DND-41 (cell line): ENCODE measurements around the gene L3MBTL1.

ENCODE experiments used
- ATAC-seq: fragments of 200-7000 bp; cut with Tn5 transposase; 3 replicates; pipeline ENCODE4 v1.9.1; 2021; ENCODE audit warnings: low read depth; ENCODE audit not compliant: insufficient read depth
- DNase-seq: peaks from one replicate; pipeline ENCODE4 v3.0.0-alpha.2; 2020
- H2AFZ ChIP-seq: 2 replicates; pipeline ENCODE4 v1.6.0; 2012; ENCODE audit warnings: low read depth, low read length
- H3K27ac ChIP-seq: 2 replicates; pipeline ENCODE4 v1.5.1; 2012; ENCODE audit warnings: low read length, inconsistent platforms
- H3K27me3 ChIP-seq: fragments of 200-600 bp; sonication (generic); 2 replicates; pipeline ENCODE4 v1.6.0; 2012; ENCODE audit warnings: low read length, mild to moderate bottlenecking, inconsistent platforms; ENCODE audit not compliant: insufficient read depth, poor library complexity
- H3K36me3 ChIP-seq: 2 replicates; pipeline ENCODE4 v1.5.1; 2012; ENCODE audit warnings: low read length, inconsistent platforms; ENCODE audit not compliant: insufficient read depth
- H3K4me1 ChIP-seq: 2 replicates; pipeline ENCODE4 v1.5.1; 2012; ENCODE audit warnings: mild to moderate bottlenecking, low read length; ENCODE audit not compliant: insufficient read depth
- H3K4me2 ChIP-seq: 2 replicates; pipeline ENCODE4 v1.6.0; 2012; ENCODE audit warnings: mild to moderate bottlenecking, moderate library complexity, low read length, inconsistent platforms; ENCODE audit not compliant: insufficient read depth
- H3K4me3 ChIP-seq, 2 experiments: fragments of 200-600 bp in 1 of 2; shearing (Covaris generic) in 1 of 2; 2 replicates each; pipeline ENCODE4 v1.5.1; 2012 to 2016; ENCODE audit warnings: inconsistent platforms in 2 of 2, low read length in 2 of 2, mild to moderate bottlenecking in 2 of 2, low read depth in 1 of 2, moderate library complexity in 1 of 2
- H3K79me2 ChIP-seq: 2 replicates; pipeline ENCODE4 v1.6.0; 2012; ENCODE audit warnings: low read length, inconsistent platforms; ENCODE audit not compliant: insufficient read depth
- H3K9ac ChIP-seq: 2 replicates; pipeline ENCODE4 v1.6.0; 2012; ENCODE audit warnings: low read depth, mild to moderate bottlenecking, inconsistent platforms, low read length, moderate library complexity
- H3K9me3 ChIP-seq: 2 replicates; pipeline ENCODE4 v1.5.1; 2012; ENCODE audit warnings: low read length, moderate library complexity, mild to moderate bottlenecking, inconsistent platforms; ENCODE audit not compliant: insufficient read depth, severe bottlenecking
- H4K20me1 ChIP-seq: 2 replicates; pipeline ENCODE4 v1.6.0; 2012; ENCODE audit warnings: low read length; ENCODE audit not compliant: insufficient read depth
- EZH2 ChIP-seq: IDR thresholded peaks from 3 replicates; pipeline ENCODE4 v1.6.1; 2012; ENCODE audit warnings: borderline replicate concordance, low read depth, mild to moderate bottlenecking, moderate library complexity, low read length, inconsistent platforms; ENCODE audit not compliant: severe bottlenecking
- TF ChIP-seq, protein P1 (sequence below): IDR thresholded peaks from 2 replicates; pipeline ENCODE4 v1.5.1; 2012; ENCODE audit warnings: borderline replicate concordance, low read length, moderate library complexity, mild to moderate bottlenecking; ENCODE audit not compliant: poor library complexity, severe bottlenecking; ENCODE audit errors: extremely low read depth

The L3MBTL1 gene

DNA sequence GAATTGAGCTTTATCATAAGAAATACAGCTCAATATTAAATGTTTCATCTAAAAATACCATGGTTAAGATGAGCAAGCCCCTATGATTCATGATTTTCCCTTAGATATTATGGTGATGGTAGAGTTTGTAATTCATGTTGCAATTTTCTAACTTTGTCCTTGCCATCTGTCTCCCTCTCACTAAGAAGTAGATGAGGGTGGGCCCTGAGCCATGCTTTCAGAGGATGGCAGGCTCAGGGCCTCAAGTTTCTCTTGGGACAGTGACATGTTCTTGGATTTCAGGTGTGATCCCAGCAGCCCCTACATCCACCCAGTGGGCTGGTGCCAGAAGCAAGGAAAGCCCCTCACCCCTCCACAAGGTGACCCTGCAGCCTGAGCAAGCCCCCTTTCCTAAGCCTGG is 25.6 kb downstream of the L3MBTL1 start:
- no peak overlapping the region for H3K4me2 ChIP-seq

DNA sequence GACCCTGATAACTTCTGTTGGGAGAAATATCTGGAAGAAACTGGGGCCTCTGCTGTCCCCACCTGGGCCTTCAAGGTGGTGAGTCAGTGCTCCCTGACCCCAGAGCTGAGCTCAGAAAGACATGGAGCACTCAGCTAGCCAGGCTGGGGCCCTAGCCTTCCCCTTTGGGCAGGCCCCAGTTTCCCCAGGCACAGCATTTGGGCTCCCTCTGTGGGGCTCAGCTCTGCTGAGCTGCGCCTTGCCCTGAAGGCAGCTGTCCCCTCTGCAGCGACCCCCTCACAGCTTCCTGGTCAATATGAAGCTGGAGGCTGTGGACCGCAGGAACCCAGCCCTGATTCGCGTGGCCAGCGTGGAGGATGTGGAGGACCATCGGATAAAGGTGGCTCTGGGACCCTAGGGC is 26.5 kb downstream of the L3MBTL1 start:
- no peaks in the 10 kb centered on the region for H3K79me2 ChIP-seq

More for the DNA sequence above, 25.6 kb downstream of the L3MBTL1 start:
- ATAC-seq (no peak), DNase-seq (no peak)
- no peaks in the 10 kb centered on the region for H3K9me3 ChIP-seq
- H2AFZ ChIP-seq = no peak overlapping the region
- no peaks in the 10 kb centered on the region for H3K4me1 ChIP-seq
- H4K20me1 ChIP-seq = peaks cover 2% of the 10 kb centered on the region; the same call in 1 of the 2 replicates
- H3K36me3 ChIP-seq = no peaks in the 10 kb centered on the region; the same call in 1 of the 2 replicates
- H3K27ac ChIP-seq = no peak overlapping the region
- H3K9ac ChIP-seq = no peak overlapping the region
- TF ChIP-seq, protein P1, sequence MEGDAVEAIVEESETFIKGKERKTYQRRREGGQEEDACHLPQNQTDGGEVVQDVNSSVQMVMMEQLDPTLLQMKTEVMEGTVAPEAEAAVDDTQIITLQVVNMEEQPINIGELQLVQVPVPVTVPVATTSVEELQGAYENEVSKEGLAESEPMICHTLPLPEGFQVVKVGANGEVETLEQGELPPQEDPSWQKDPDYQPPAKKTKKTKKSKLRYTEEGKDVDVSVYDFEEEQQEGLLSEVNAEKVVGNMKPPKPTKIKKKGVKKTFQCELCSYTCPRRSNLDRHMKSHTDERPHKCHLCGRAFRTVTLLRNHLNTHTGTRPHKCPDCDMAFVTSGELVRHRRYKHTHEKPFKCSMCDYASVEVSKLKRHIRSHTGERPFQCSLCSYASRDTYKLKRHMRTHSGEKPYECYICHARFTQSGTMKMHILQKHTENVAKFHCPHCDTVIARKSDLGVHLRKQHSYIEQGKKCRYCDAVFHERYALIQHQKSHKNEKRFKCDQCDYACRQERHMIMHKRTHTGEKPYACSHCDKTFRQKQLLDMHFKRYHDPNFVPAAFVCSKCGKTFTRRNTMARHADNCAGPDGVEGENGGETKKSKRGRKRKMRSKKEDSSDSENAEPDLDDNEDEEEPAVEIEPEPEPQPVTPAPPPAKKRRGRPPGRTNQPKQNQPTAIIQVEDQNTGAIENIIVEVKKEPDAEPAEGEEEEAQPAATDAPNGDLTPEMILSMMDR = no peak
- no peak for TF ChIP-seq EZH2
- no peak overlapping the region for H3K4me3 ChIP-seq
- H3K79me2 ChIP-seq = no peaks in the 10 kb centered on the region
- peaks cover 11% of the 10 kb centered on the region for H3K27me3 ChIP-seq

DNA sequence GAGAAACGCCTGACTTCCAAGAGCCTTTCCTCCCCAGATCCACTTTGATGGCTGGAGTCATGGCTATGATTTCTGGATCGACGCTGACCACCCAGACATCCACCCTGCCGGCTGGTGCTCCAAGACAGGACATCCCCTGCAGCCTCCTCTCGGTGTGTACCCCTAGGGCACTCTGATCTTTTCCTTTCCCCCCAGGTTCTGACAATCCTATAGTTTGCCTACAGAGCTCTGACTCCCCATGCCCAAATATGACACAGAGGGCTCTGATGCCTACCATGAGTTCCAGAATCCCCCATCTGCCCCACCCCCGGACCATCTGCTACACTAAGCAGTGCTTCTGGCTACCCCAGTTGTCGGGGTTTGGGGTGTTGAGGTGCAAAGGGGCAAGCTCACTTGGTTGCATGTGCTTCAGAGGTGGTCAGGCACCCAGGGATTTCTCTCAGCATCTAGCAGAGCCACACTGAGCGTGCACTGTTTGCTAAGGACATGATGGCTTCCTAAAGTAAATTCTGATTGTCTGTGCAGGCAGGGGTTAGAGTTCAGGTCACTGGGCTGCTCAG is 27.4 kb downstream of the L3MBTL1 start:
- H3K27me3 ChIP-seq = peaks cover 6% of the 10 kb centered on the region
- ATAC-seq = no peak

More for the DNA sequence above, 26.5 kb downstream of the L3MBTL1 start:
- H3K9ac ChIP-seq = no peak overlapping the region
- no peak overlapping the region for H3K4me2 ChIP-seq
- peaks cover 7% of the 10 kb centered on the region; the same call in 1 of the 2 replicates for H4K20me1 ChIP-seq
- ATAC-seq (no peak), DNase-seq (no peak)
- no peaks in the 10 kb centered on the region; the same call in 1 of the 2 replicates for H3K36me3 ChIP-seq
- TF ChIP-seq EZH2 = no peak
- TF ChIP-seq, protein P1 = no peak
- H3K9me3 ChIP-seq = no peaks in the 10 kb centered on the region
- H3K27me3 ChIP-seq = peaks cover 11% of the 10 kb centered on the region
- no peak overlapping the region for H3K4me3 ChIP-seq
- no peak overlapping the region for H2AFZ ChIP-seq
- no peak overlapping the region for H3K27ac ChIP-seq
- H3K4me1 ChIP-seq = no peaks in the 10 kb centered on the region

More for the DNA sequence above, 27.4 kb downstream of the L3MBTL1 start:
- no peaks in the 10 kb centered on the region for H3K9me3 ChIP-seq
- no peak overlapping the region for H3K9ac ChIP-seq
- no peak for DNase-seq
- H3K4me3 ChIP-seq = no peak overlapping the region
- no peaks in the 10 kb centered on the region; the same call in 1 of the 2 replicates for H3K36me3 ChIP-seq
- H3K27ac ChIP-seq = no peak overlapping the region
- H3K4me1 ChIP-seq = no peaks in the 10 kb centered on the region
- H4K20me1 ChIP-seq = peaks cover 13% of the 10 kb centered on the region
- no peak for TF ChIP-seq EZH2
- TF ChIP-seq, protein P1 = no peak
- no peaks in the 10 kb centered on the region for H3K79me2 ChIP-seq
- no peak overlapping the region for H2AFZ ChIP-seq
- no peak overlapping the region for H3K4me2 ChIP-seq
